ENCODE results near the gene RBMS3. TPM values are rescaled to one million over a fixed set of nuclear protein-coding genes. Genes with fewer than 3 reads are reported as not detected.
A peak's percentile ranks its signal among the peaks of the same experiment; 100 is the strongest.

RBMS3 gene
- total RNA-seq, 3 donors from 2014 or later = 48.4 to 117 (median 103) TPM

DNA sequence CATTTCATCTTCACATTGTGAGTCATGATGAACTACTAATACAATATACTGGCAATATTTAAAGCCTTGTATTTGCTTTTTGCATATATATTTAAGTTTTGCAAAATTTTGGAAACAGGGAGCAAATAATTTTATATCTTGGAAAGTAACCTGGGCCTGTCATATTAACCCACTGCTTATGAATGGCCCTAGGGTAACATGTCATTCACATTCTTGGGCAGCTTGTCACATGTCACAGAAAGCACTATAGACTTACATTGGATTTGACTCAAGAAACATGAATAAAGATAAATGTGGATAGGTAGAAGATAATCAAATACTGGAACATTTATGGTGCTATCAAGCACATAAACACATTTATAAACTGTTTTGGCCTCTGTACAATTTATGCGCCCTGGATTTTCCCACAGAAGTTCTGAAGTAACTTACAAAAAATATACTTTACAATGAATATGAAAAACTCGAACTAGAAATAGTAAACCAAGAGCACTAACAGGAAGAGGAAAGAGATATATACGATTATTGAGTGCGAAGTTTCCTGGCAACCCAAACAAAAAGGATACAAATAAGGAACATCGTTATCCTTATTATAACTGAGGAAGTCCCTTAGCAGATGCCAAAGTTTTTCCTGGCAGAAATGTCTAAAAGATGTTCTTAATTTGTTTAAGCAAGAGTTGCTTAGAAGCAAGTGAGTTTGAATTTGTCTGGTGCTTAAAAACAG, 257.2 kb downstream of the RBMS3 start:
- TF ChIP-seq POLR2AphosphoS5 (IDR thresholded peaks at IDR 0.05) (no peak), POLR2A (IDR thresholded peaks at IDR 0.05) (no peak)
- H3K27ac ChIP-seq = peak overlapping the region; percentile 8 to 29
- H3K4me1 ChIP-seq = peaks cover 0 to 4% of the 10 kb centered on the region in 2 donors
- DNase-seq (ENCODE audit: low spot score in 2 of 2) = no peak
- no peaks in the 10 kb centered on the region for H3K27me3 ChIP-seq
- intact Hi-C loops (cut with DNase I; ENCODE audit: low total_unique reads) = no loop called here
- no peaks in the 10 kb centered on the region for H3K36me3 ChIP-seq
- no peak overlapping the region for H3K4me3 ChIP-seq
- H3K9me3 ChIP-seq = no peaks in the 10 kb centered on the region

DNA sequence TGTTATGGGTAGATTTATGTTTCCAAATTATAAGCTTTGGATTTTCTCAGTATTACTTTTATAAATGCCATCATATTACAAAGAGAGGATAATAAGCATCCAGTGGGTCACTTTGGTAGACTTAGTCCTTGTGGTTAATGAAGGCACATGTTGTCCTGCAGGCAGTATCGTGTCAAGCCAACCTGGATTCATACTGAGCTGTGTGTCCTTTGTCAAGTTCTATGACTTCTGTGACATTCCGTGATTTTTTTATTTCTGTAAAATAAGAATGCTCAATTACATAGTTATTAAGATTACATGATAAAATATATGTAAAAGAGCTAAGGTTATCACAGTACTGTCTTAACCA, 257.7 kb downstream of the RBMS3 start:
- Histone ChIP-seq H3K4me1 (peaks cover 0 to 4% of the 10 kb centered on the region in 2 donors), H3K36me3 (no peaks in the 10 kb centered on the region), H3K27me3 (no peaks in the 10 kb centered on the region), H3K27ac (peak overlapping the region; percentile 8 to 29), H3K9me3 (no peaks in the 10 kb centered on the region), H3K4me3 (no peak overlapping the region)
- TF ChIP-seq, protein P1, sequence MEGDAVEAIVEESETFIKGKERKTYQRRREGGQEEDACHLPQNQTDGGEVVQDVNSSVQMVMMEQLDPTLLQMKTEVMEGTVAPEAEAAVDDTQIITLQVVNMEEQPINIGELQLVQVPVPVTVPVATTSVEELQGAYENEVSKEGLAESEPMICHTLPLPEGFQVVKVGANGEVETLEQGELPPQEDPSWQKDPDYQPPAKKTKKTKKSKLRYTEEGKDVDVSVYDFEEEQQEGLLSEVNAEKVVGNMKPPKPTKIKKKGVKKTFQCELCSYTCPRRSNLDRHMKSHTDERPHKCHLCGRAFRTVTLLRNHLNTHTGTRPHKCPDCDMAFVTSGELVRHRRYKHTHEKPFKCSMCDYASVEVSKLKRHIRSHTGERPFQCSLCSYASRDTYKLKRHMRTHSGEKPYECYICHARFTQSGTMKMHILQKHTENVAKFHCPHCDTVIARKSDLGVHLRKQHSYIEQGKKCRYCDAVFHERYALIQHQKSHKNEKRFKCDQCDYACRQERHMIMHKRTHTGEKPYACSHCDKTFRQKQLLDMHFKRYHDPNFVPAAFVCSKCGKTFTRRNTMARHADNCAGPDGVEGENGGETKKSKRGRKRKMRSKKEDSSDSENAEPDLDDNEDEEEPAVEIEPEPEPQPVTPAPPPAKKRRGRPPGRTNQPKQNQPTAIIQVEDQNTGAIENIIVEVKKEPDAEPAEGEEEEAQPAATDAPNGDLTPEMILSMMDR (IDR thresholded peaks at IDR 0.05) = no peak
- TF ChIP-seq POLR2AphosphoS5 (IDR thresholded peaks at IDR 0.05) = no peak
- TF ChIP-seq POLR2A (IDR thresholded peaks at IDR 0.05) = no peak
- DNase-seq (ENCODE audit: low spot score in 2 of 2) = no peak
- intact Hi-C loops (cut with DNase I; ENCODE audit: low total_unique reads) = no loop called here

DNA sequence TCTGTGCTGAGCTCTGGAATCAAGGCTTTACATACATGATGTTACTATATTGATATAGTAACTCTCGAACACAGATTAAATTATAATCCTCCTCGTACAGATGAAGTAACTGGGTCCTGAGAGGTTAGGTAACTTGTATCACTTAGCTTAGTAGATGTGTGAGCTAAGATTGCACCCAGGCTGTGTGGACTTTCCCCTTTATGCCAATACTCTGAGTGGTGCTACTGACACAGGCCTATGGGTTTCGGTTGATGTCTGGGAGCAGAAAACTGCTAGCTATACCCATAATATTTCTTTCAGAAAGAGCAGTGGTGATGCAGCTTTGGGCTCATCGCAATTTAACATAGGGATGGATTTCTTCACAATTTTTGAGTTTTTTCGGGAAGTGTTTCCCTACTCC, 259.7 kb downstream of the RBMS3 start:
- intact Hi-C loops (cut with DNase I; ENCODE audit: low total_unique reads) = no loop called here
- Histone ChIP-seq H3K9me3 (no peaks in the 10 kb centered on the region), H3K27ac (no peak overlapping the region), H3K4me3 (no peak overlapping the region), H3K27me3 (no peaks in the 10 kb centered on the region), H3K36me3 (no peaks in the 10 kb centered on the region), H3K4me1 (peaks cover 0 to 4% of the 10 kb centered on the region in 2 donors)
- DNase-seq (ENCODE audit: low spot score in 2 of 2) = no peak
- TF ChIP-seq POLR2AphosphoS5 (IDR thresholded peaks at IDR 0.05) (no peak), POLR2A (IDR thresholded peaks at IDR 0.05) (no peak)
- TF ChIP-seq, protein P1 (IDR thresholded peaks at IDR 0.05) = no peak

DNA sequence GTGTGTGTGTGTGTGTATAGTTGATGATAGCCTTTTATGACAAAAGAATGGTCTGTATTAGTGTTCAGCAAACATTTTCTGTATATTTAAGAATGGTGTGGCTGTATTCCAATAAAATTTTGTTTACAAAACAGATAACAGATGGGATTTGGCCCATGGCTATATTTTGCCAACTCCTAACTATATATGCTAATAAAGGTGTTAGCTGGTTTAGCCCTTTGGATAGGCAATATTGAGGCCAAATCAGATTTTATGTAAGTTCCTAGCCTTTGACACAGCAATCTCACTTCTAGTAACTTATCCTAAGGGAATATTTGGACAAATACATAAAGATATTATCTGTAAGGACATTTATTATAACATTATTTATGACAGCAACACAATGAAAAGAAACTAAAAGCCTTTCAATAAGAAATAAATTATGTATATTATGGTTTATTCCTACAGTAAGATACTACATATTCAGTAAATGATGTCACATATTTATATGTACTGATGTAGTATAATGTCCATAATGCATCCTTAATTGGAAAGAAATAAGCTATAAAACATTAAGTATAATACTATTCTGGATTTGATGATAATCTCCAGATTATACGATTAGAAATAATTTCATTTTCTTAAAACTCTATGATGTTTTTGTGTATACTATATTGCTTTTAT, 264.0 kb downstream of the RBMS3 start:
- TF ChIP-seq POLR2A (IDR thresholded peaks at IDR 0.05) = no peak
- no peak for TF ChIP-seq POLR2AphosphoS5 (IDR thresholded peaks at IDR 0.05)
- TF ChIP-seq, protein P1 (IDR thresholded peaks at IDR 0.05) = no peak
- no peaks in the 10 kb centered on the region for H3K36me3 ChIP-seq
- H3K27me3 ChIP-seq = no peaks in the 10 kb centered on the region

DNA sequence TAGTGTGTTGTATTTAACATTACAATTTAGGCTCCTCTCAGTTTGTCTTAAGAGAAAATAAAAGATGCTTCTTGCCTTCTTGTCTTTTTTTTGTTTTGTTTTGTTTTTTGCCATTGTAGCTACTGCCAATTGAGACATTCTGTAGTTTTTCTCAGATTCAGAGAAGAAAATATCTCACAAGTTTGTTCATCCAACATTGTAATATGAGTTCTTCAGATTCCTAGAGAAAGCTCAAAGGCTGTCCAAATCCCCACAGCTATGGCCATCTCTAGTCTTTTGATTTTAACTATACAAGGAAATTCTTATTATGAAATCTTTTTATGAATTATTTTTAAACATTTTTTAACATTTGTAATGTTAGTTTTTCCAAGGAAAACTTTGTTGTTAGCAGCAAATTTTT, 264.7 kb downstream of the RBMS3 start:
- intact Hi-C loops (cut with DNase I; ENCODE audit: low total_unique reads) = no loop called here
- no peak for TF ChIP-seq POLR2AphosphoS5 (IDR thresholded peaks at IDR 0.05)
- TF ChIP-seq, protein P1 (IDR thresholded peaks at IDR 0.05) = no peak
- TF ChIP-seq POLR2A (IDR thresholded peaks at IDR 0.05) = no peak
- Histone ChIP-seq H3K4me1 (no peaks in the 10 kb centered on the region), H3K36me3 (no peaks in the 10 kb centered on the region), H3K27me3 (no peaks in the 10 kb centered on the region), H3K9me3 (no peaks in the 10 kb centered on the region), H3K27ac (no peak overlapping the region), H3K4me3 (no peak overlapping the region)
- DNase-seq (ENCODE audit: low spot score in 2 of 2) = no peak

More for the DNA sequence above, 264.0 kb downstream of the RBMS3 start:
- no peak for DNase-seq (ENCODE audit: low spot score in 2 of 2)
- intact Hi-C loops (cut with DNase I; ENCODE audit: low total_unique reads) = no loop called here
- H3K9me3 ChIP-seq = no peaks in the 10 kb centered on the region
- peaks cover 0 to 2% of the 10 kb centered on the region in 2 donors for H3K4me1 ChIP-seq
- no peak overlapping the region for H3K4me3 ChIP-seq
- no peak overlapping the region for H3K27ac ChIP-seq
